K562 (cell line): ENCODE results near the gene YARS1. TPM values are rescaled to one million over a fixed set of nuclear protein-coding genes. Genes with fewer than 3 reads are reported as not detected.

ENCODE experiments used
- EGR1 ChIP-seq: fragments of 450-650 bp; conservative IDR thresholded peaks from 2 replicates; pipeline ENCODE4 v1.6.1; 2017; ENCODE audit warnings: mild to moderate bottlenecking
- HNRNPK ChIP-seq: fragments of 200-400 bp; formaldehyde crosslinking; IDR thresholded peaks from one replicate; pipeline ENCODE4 v1.6.1; 2018; ENCODE audit warnings: mild to moderate bottlenecking, low read depth, low read length; ENCODE audit not compliant: poor library complexity, severe bottlenecking
- KAT7 ChIP-seq: sonication (generic); formaldehyde crosslinking; IDR thresholded peaks from 2 replicates; pipeline ENCODE4 v1.8.0; 2022; ENCODE audit warnings: missing genetic modification reagents, mild to moderate bottlenecking, borderline replicate concordance
- PTBP1 ChIP-seq: fragments of 200-400 bp; formaldehyde crosslinking; IDR thresholded peaks from 2 replicates; pipeline ENCODE4 v1.6.1; 2017; ENCODE audit warnings: low read depth, low read length
- SMARCC2 ChIP-seq: fragments of 450-650 bp; IDR thresholded peaks from 2 replicates; pipeline ENCODE4 v1.6.1; 2017; ENCODE audit warnings: antibody characterized with exemption, moderate library complexity, mild to moderate bottlenecking, low read depth
- TGIF2 ChIP-seq: sonication (generic); formaldehyde crosslinking; IDR thresholded peaks from 2 replicates; pipeline ENCODE4 v1.8.1; 2022; ENCODE audit warnings: mild to moderate bottlenecking, missing genetic modification reagents, moderate library complexity
- YY1 ChIP-seq, 3 experiments: IDR thresholded peaks; 2 replicates each; pipeline ENCODE4 v1.6.1; 2011; ENCODE audit warnings: low read length in 2 of 3, mild to moderate bottlenecking in 2 of 3, moderate library complexity in 2 of 3, borderline replicate concordance in 1 of 3, control low read depth in 1 of 3, low read depth in 1 of 3; ENCODE audit not compliant: insufficient read depth in 3 of 3, insufficient replicate concordance in 2 of 3, control insufficient read depth in 1 of 3, insufficient read length in 1 of 3; ENCODE audit errors: extremely low read depth in 1 of 3
- polyA plus RNA-seq, 8 experiments: library from polyadenylated mRNA; depleted of rRNA in 4 of 8; stranded (reverse) in 5 of 8; unstranded in 3 of 8; fragments of >200 nt; fragmentation: Nextera tagmentation in 2 of 8; fragmentation: Illumina TruSeq in 1 of 8; extraction: Ambion mirVana in 2 of 8; extraction: Trizol in 1 of 8; gene quantifications; 2 replicates each; pipeline versions ENCODE4 v1.2.1 to v1.2.3, GENCODE V29; 2011 to 2014; ENCODE audit warnings: inconsistent platforms in 1 of 8, missing spikeins in 1 of 8
- total RNA-seq, 7 experiments: library from RNA; depleted of rRNA in 6 of 7; stranded (reverse); fragments of >200 nt in 6 of 7; fragmentation: Illumina TruSeq in 2 of 7; extraction: Trizol in 2 of 7; gene quantifications; 2 replicates each; pipeline versions ENCODE4 v1.2.1 to v1.2.3, GENCODE V29; 2011 to 2021; ENCODE audit warnings: low replicate concordance in 1 of 7
- TF ChIP-seq, protein P1 (sequence below): fragments of 250-450 bp; sonication (Bioruptor Pico); IDR thresholded peaks from 2 replicates; pipeline ENCODE4 v1.9.0; 2021; ENCODE audit warnings: mild to moderate bottlenecking, inconsistent platforms
- TF ChIP-seq, protein P2 (sequence below): fragments of 450-650 bp; IDR thresholded peaks from 2 replicates; pipeline ENCODE4 v1.6.1; 2014; ENCODE audit warnings: low read depth, mild to moderate bottlenecking, moderate library complexity, borderline replicate concordance
- TF ChIP-seq, protein P3 (sequence below), 3 experiments: fragments of 200-800 bp in 1 of 3; sonication (Bioruptor generic) in 1 of 3; sonication (generic) in 1 of 3; formaldehyde crosslinking in 1 of 3; IDR thresholded peaks; 2 replicates each; pipeline versions ENCODE4 v1.6.1 to v1.8.0; 2016 to 2022; ENCODE audit warnings: mild to moderate bottlenecking in 2 of 3, missing compliant biosample characterization in 2 of 3, missing genetic modification characterization in 2 of 3, missing genetic modification reagents in 1 of 3

YARS1 gene
- total and polyA plus RNA-seq, 9 of the 15 experiments (the other 6 are each of a cell fraction or from before 2014, with no cell fraction given) = 66.2 to 336 (median 201) TPM

DNA sequence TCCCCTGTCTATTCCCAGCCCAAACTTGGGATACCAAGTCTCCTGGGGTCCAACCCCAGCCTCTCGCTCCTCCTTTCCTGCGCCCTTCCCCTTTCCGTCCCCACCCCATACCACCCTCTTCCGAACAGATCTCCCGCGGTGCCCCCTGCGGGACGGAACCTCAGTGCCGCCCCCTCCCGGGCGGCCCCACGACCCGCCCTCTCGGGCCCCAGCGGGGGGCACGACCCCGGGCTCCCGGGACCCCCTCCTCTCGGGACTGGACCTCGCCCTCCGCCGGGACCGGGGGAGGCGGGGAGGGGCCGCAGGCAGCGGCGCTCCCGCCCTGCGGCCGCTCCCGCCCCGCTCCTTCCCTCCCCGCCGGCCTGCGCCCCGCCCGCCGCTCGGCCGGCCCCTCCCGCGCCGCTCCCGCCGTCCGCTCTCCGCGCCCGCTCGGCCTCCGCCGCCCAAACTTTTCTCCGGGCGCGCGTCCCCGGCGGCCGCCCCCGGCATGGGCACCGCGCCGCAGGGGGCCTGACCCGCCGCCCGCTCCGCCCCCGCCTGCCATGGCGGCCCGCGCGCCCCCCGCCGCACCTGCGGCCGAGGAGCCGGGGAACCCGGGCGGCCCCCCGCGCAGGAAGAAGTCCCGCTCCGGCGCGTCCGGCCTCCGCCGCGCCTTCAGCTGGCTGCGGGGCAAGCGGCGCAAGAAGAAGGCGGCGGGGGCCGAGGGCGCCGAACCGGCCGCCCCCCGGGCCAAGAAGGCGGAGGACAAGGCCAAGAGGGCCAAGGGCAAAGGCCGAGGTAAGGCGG lies 75.6 kb downstream of the YARS1 start (continued):
- TF ChIP-seq YY1 (IDR thresholded peaks at IDR 0.05; ENCODE audit: borderline replicate concordance in 1 of 3, control insufficient read depth in 1 of 3, extremely low read depth in 1 of 3, insufficient read depth in 3 of 3, insufficient read length in 1 of 3, insufficient replicate concordance in 2 of 3, low read depth in 1 of 3, low read length in 2 of 3) = peak in 2 of 3 experiments; percentile 37 to 55
- TF ChIP-seq HNRNPK = peak; percentile 21
- TF ChIP-seq KAT7 (CRISPR knock-in tag) = 0 out of 2 replicates have a peak, but pooled peaks have one; percentile 38
- TF ChIP-seq, protein P1, sequence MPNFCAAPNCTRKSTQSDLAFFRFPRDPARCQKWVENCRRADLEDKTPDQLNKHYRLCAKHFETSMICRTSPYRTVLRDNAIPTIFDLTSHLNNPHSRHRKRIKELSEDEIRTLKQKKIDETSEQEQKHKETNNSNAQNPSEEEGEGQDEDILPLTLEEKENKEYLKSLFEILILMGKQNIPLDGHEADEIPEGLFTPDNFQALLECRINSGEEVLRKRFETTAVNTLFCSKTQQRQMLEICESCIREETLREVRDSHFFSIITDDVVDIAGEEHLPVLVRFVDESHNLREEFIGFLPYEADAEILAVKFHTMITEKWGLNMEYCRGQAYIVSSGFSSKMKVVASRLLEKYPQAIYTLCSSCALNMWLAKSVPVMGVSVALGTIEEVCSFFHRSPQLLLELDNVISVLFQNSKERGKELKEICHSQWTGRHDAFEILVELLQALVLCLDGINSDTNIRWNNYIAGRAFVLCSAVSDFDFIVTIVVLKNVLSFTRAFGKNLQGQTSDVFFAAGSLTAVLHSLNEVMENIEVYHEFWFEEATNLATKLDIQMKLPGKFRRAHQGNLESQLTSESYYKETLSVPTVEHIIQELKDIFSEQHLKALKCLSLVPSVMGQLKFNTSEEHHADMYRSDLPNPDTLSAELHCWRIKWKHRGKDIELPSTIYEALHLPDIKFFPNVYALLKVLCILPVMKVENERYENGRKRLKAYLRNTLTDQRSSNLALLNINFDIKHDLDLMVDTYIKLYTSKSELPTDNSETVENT (CRISPR knock-in tag) = 0 out of 2 replicates have a peak, but pooled peaks have one; percentile 12
- TF ChIP-seq TGIF2 (CRISPR knock-in tag) = 0 out of 2 replicates have a peak, but pooled peaks have one; percentile 20
- peak; percentile 28; the same call in 1 of the 2 replicates for TF ChIP-seq EGR1
- TF ChIP-seq, protein P2, sequence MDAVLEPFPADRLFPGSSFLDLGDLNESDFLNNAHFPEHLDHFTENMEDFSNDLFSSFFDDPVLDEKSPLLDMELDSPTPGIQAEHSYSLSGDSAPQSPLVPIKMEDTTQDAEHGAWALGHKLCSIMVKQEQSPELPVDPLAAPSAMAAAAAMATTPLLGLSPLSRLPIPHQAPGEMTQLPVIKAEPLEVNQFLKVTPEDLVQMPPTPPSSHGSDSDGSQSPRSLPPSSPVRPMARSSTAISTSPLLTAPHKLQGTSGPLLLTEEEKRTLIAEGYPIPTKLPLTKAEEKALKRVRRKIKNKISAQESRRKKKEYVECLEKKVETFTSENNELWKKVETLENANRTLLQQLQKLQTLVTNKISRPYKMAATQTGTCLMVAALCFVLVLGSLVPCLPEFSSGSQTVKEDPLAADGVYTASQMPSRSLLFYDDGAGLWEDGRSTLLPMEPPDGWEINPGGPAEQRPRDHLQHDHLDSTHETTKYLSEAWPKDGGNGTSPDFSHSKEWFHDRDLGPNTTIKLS = peak; percentile 95; the same call in 1 of the 2 replicates
- TF ChIP-seq, protein P3, sequence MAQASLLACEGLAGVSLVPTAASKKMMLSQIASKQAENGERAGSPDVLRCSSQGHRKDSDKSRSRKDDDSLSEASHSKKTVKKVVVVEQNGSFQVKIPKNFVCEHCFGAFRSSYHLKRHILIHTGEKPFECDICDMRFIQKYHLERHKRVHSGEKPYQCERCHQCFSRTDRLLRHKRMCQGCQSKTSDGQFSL (CRISPR knock-in tag; IDR thresholded peaks at IDR 0.05) = no peak; the same call in 1 of the 2 replicates
- TF ChIP-seq, protein P3 (tag; IDR thresholded peaks at IDR 0.05) = peak in 1 of 2 experiments; percentile 52; a peak in 2 of 4 replicates
- 0 out of 2 replicates have a peak, but pooled peaks have one; percentile 23 for TF ChIP-seq SMARCC2
- TF ChIP-seq PTBP1 = no peak
